ENCODE results near the gene NSMCE1.
A peak's percentile ranks its signal among the peaks of the same experiment; 100 is the strongest.
"Not testable (repeated sequence)": the region's sequence is repeated elsewhere in the genome, so short reads cannot be mapped to it uniquely, and the experiment has no call there.

NSMCE1 gene

GRCh38 chr16:27269300-27270150 lies 953 bp upstream of the NSMCE1 start:
- no peak for DNase-seq

- DNase-seq, result no peak
Observed at GRCh38 chr16:27267037-27267677, 1.4 kb downstream of the NSMCE1 start.

GRCh38 chr16:27265982-27266381 lies 2.6 kb downstream of the NSMCE1 start:
- DNase-seq, result no peak

- DNase-seq, result no peak
Observed at GRCh38 chr16:27264151-27264550, 4.4 kb downstream of the NSMCE1 start.

GRCh38 chr16:27262904-27263423 lies 5.6 kb downstream of the NSMCE1 start:
- not testable (repeated sequence) for DNase-seq

GRCh38 chr16:27259710-27260109 lies 8.9 kb downstream of the NSMCE1 start:
- DNase-seq, result no peak

GRCh38 chr16:27258241-27258734 lies 10.3 kb downstream of the NSMCE1 start:
- DNase-seq, result no peak

- DNase-seq, result no peak
Observed at GRCh38 chr16:27257271-27257670, 11.3 kb downstream of the NSMCE1 start.

- no peak for DNase-seq
Observed at GRCh38 chr16:27256861-27257260, 11.7 kb downstream of the NSMCE1 start.

GRCh38 chr16:27254262-27254811 lies 14.2 kb downstream of the NSMCE1 start:
- peak; percentile 61 for DNase-seq

- DNase-seq, result peak; percentile 48
Observed at GRCh38 chr16:27253526-27253930, 15.0 kb downstream of the NSMCE1 start.

- DNase-seq, result no peak
Observed at GRCh38 chr16:27252206-27252585, 16.4 kb downstream of the NSMCE1 start.

- no peak for DNase-seq
Observed at GRCh38 chr16:27251541-27252205, 16.9 kb downstream of the NSMCE1 start.

GRCh38 chr16:27248886-27249285 lies 19.7 kb downstream of the NSMCE1 start:
- DNase-seq, result not testable (repeated sequence)

GRCh38 chr16:27248036-27248435 lies 20.5 kb downstream of the NSMCE1 start:
- no peak for DNase-seq

GRCh38 chr16:27247076-27247475 lies 21.5 kb downstream of the NSMCE1 start:
- not testable (repeated sequence) for DNase-seq

- no peak for DNase-seq
Observed at GRCh38 chr16:27246439-27246838, 22.1 kb downstream of the NSMCE1 start.

GRCh38 chr16:27245276-27246172 lies 23.0 kb downstream of the NSMCE1 start:
- peak; percentile 85 for DNase-seq

- no peak for DNase-seq
Observed at GRCh38 chr16:27244363-27244755, 24.2 kb downstream of the NSMCE1 start.

- DNase-seq, result no peak
Observed at GRCh38 chr16:27243725-27244362, 24.7 kb downstream of the NSMCE1 start.

- DNase-seq, result no peak
Observed at GRCh38 chr16:27242868-27243590, 25.5 kb downstream of the NSMCE1 start.
